Measurements from ENCODE around the gene CYP27C1. TPM values are rescaled to one million over a fixed set of nuclear protein-coding genes. Genes with fewer than 3 reads are reported as not detected.

The CYP27C1 gene
- total RNA-seq, 1 experiment from 2014 or later: not detected

DNA sequence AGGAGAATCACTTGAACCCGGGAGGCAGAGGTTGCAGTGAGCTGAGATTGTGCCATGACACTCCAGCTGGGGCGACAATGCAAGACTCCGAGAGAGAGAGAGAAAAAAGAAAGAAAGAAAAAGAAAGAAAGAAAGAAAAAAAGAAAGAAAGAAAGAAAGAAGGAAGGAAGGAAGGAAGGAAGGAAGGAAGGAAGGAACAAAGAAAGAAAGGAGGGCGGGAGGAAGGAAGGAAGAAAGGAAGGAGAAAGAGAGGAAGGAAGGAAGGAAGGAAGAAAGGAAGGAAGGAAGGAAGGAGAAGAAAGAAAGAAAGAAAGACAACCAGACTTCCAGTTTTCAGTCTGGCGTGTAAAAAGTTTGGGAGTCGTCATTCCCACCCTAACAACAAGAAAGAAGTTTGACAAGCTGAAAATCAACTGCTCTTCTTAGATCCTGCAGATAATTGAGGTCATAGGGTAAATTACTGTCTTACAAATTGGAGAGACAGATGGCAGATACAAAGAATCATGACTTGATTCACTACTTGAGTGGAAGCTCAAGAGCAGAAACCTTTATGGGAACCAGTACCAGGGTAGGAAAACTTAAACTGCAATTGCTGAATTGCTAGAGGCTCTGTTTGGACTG, 15.1 kb upstream of the CYP27C1 start:
- ChIA-PET POLR2A (no interaction called here), RAD21 (ENCODE audit: low non-redundant PET in 1 of 2, low total read pairs in 2 of 2, uncharacterized antibody in 2 of 2, unreplicated experiment in 2 of 2) (no interaction called here), CTCF (no interaction called here)
- no TSS peak for BruUV-seq (replicated peaks)
- Histone ChIP-seq H3K4me2 (ENCODE audit: low read length) (no peak overlapping the region), H2AFZ (ENCODE audit: low read depth, low read length, poor library complexity, severe bottlenecking) (no peak overlapping the region), H3K27ac (ENCODE audit: low read depth, low read length) (no peak overlapping the region), H3K4me3 (replicated peaks in 1 of 2; ENCODE audit: low read depth in 1 of 2, low read length in 2 of 2) (no peak overlapping the region), H3K27me3 (ENCODE audit: insufficient read depth, low read length) (no peaks in the 10 kb centered on the region), H3K79me2 (ENCODE audit: insufficient read depth, low read length) (no peaks in the 10 kb centered on the region), H3K9me2 (ENCODE audit: insufficient read depth) (no peaks in the 10 kb centered on the region), H4K20me1 (ENCODE audit: insufficient read depth) (no peaks in the 10 kb centered on the region), H3K9ac (ENCODE audit: low read length) (no peak overlapping the region), H3K4me1 (ENCODE audit: control insufficient read depth in 1 of 2, insufficient read depth in 2 of 2, low read length in 2 of 2) (no peaks in the 10 kb centered on the region), H3K9me3 (ENCODE audit: control insufficient read depth in 1 of 2, insufficient read depth in 1 of 2, low read depth in 1 of 2, low read length in 2 of 2) (no peaks in the 10 kb centered on the region; a peak in 1 of 4 replicates), H3K36me3 (ENCODE audit: control insufficient read depth in 1 of 2, insufficient read depth in 2 of 2, low read length in 2 of 2) (no peaks in the 10 kb centered on the region)
- intact Hi-C loops (cut with micrococcal nuclease): no loop called here
- TF ChIP-seq CBX3 (IDR thresholded peaks at IDR 0.05; ENCODE audit: low read depth): no peak
- TF ChIP-seq, protein P1, sequence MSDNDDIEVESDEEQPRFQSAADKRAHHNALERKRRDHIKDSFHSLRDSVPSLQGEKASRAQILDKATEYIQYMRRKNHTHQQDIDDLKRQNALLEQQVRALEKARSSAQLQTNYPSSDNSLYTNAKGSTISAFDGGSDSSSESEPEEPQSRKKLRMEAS (IDR thresholded peaks at IDR 0.05): no peak
- TF ChIP-seq EZH2 (IDR thresholded peaks at IDR 0.05): no peak
- no peak for ATAC-seq
- DNase-seq (ENCODE audit: low read depth, low spot score): no peak

DNA sequence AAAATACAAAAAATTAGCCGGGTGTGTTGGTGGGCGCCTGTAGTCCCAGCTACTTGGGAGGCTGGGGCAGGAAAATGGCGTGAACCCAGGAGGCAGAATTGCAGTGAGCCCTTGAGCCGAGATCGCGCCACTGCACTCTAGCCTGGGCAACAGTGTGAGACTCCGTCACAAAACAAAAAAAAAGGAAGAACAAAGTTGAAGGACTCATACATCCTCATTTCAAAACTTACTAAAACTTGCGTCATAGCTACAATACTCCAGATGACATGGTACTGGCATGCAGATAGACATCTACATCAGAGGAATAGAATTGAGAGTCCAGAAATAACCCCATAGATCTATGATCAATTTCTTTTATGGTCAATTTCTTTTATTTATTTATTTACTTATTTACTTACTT, 13.6 kb upstream of the CYP27C1 start:
- ChIA-PET POLR2A (no interaction called here), CTCF (no interaction called here), RAD21 (ENCODE audit: low non-redundant PET in 1 of 2, low total read pairs in 2 of 2, uncharacterized antibody in 2 of 2, unreplicated experiment in 2 of 2) (no interaction called here)
- DNase-seq (ENCODE audit: low read depth, low spot score) (no peak), ATAC-seq (no peak)
- no peaks in the 10 kb centered on the region for H3K79me2 ChIP-seq (ENCODE audit: insufficient read depth, low read length)
- H3K36me3 ChIP-seq (ENCODE audit: control insufficient read depth in 1 of 2, insufficient read depth in 2 of 2, low read length in 2 of 2): no peaks in the 10 kb centered on the region
- no peaks in the 10 kb centered on the region for H3K4me1 ChIP-seq (ENCODE audit: control insufficient read depth in 1 of 2, insufficient read depth in 2 of 2, low read length in 2 of 2)
- H3K27ac ChIP-seq (ENCODE audit: low read depth, low read length): no peak overlapping the region
- H3K4me2 ChIP-seq (ENCODE audit: low read length): no peak overlapping the region
- no TSS peak for BruUV-seq (replicated peaks)
- H3K27me3 ChIP-seq (ENCODE audit: insufficient read depth, low read length): no peaks in the 10 kb centered on the region
- H3K9me3 ChIP-seq (ENCODE audit: control insufficient read depth in 1 of 2, insufficient read depth in 1 of 2, low read depth in 1 of 2, low read length in 2 of 2): no peaks in the 10 kb centered on the region; a peak in 1 of 4 replicates
- no peak for TF ChIP-seq RAD21 (IDR thresholded peaks at IDR 0.05; ENCODE audit: low read depth)
- TF ChIP-seq, protein P1 (IDR thresholded peaks at IDR 0.05): no peak
- no peak for TF ChIP-seq EZH2phosphoT487 (IDR thresholded peaks at IDR 0.05; ENCODE audit: borderline replicate concordance)
- TF ChIP-seq JUND (IDR thresholded peaks at IDR 0.05): no peak
- TF ChIP-seq, protein P2, sequence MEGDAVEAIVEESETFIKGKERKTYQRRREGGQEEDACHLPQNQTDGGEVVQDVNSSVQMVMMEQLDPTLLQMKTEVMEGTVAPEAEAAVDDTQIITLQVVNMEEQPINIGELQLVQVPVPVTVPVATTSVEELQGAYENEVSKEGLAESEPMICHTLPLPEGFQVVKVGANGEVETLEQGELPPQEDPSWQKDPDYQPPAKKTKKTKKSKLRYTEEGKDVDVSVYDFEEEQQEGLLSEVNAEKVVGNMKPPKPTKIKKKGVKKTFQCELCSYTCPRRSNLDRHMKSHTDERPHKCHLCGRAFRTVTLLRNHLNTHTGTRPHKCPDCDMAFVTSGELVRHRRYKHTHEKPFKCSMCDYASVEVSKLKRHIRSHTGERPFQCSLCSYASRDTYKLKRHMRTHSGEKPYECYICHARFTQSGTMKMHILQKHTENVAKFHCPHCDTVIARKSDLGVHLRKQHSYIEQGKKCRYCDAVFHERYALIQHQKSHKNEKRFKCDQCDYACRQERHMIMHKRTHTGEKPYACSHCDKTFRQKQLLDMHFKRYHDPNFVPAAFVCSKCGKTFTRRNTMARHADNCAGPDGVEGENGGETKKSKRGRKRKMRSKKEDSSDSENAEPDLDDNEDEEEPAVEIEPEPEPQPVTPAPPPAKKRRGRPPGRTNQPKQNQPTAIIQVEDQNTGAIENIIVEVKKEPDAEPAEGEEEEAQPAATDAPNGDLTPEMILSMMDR (IDR thresholded peaks at IDR 0.05 in 2 of 3, conservative IDR thresholded peaks at IDR 0.05 in 1 of 3; ENCODE audit: borderline replicate concordance in 1 of 3, insufficient read depth in 1 of 3, low read depth in 2 of 3, low read length in 2 of 3): no peak
- TF ChIP-seq SRF (IDR thresholded peaks at IDR 0.05; ENCODE audit: low read depth): no peak
- no peak for TF ChIP-seq EGR1 (IDR thresholded peaks at IDR 0.05; ENCODE audit: low read depth)
- H3K9me2 ChIP-seq (ENCODE audit: insufficient read depth): no peaks in the 10 kb centered on the region
- intact Hi-C loops (cut with micrococcal nuclease): no loop called here
- H3K9ac ChIP-seq (ENCODE audit: low read length): no peak overlapping the region
- H2AFZ ChIP-seq (ENCODE audit: low read depth, low read length, poor library complexity, severe bottlenecking): no peak overlapping the region
- no peaks in the 10 kb centered on the region for H4K20me1 ChIP-seq (ENCODE audit: insufficient read depth)
- H3K4me3 ChIP-seq (replicated peaks in 1 of 2; ENCODE audit: low read depth in 1 of 2, low read length in 2 of 2): no peak overlapping the region
